ENCODE results near the gene KSR2. TPM values are rescaled to one million over a fixed set of nuclear protein-coding genes. Genes with fewer than 3 reads are reported as not detected.
A peak's percentile ranks its signal among the peaks of the same experiment; 100 is the strongest.
"Not testable (repeated sequence)": the region's sequence is repeated elsewhere in the genome, so short reads cannot be mapped to it uniquely, and the experiment has no call there.

Gene KSR2
- total RNA-seq, 1 experiment from 2014 or later: 0.30 TPM

- DNase-seq (ENCODE audit: low read depth): no peak
Observed at GRCh38 chr12:117640511-117640910, 328.3 kb downstream of the KSR2 start.

DNA sequence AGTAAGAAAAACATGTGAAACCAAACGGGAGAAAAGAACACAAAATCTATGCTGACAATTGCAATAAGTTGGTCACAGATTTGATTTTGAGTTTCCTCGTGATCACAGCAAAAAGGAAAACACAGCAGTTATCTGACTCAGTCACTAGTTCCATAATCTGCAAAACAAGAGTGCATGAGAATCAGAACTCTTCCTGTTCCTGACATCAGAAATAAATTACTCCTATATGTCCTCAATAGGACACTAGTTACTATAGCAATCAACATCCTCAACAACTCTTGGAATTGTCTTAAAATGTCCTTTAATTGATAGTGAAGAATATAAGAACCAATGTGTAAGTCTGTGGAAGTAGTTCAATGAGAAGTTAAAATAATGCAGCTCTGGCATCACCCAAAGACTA is 339.3 kb downstream of the KSR2 start:
- no peak for DNase-seq (ENCODE audit: low read depth)

- DNase-seq (ENCODE audit: low read depth): not testable (repeated sequence)
Observed at GRCh38 chr12:117628711-117629110, 340.1 kb downstream of the KSR2 start.

DNA sequence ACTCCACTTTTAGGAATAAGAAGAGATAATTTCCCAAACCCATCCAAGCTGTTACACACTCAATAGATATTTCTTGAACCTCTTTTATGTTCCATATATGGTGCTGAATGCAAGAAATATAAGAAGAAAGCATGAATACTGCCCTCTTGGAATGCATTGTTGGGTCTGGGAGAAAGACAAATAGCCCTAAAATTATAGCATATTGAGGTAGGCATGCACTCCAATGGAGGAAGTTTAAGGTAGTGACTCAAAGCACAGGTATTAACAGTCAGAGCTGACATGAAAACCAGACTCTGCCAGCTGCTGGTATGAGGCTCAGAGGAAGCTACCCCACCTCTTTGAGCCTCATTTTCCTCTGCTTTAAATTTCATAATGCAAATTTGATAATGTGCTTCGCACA is 346.0 kb downstream of the KSR2 start:
- peak; percentile 46 for DNase-seq (ENCODE audit: low read depth)

DNA sequence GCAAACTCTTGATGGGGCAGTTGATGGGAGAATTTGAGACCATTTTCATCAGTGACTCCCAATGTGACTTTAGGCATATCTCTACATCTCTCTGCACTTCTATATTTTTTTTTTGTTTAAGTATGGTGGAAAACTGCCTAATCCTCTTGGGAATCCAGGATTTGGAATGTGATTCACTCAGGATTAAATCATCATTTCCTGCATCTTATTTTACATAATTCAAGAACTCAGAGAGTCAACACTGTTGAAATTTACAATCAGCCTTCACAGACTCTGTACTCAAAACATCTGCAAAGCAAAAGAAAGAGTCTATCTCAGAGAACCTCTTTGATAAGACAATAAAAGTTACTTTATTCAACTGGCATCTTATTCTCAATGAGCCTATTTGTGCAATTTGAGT is 346.7 kb downstream of the KSR2 start:
- no peak for DNase-seq (ENCODE audit: low read depth)

GRCh38 chr12:117607778-117608177 is 361.0 kb downstream of the KSR2 start:
- DNase-seq (ENCODE audit: low read depth): no peak

- DNase-seq (ENCODE audit: low read depth): no peak
Observed at GRCh38 chr12:117606945-117607344, 361.8 kb downstream of the KSR2 start.

DNA sequence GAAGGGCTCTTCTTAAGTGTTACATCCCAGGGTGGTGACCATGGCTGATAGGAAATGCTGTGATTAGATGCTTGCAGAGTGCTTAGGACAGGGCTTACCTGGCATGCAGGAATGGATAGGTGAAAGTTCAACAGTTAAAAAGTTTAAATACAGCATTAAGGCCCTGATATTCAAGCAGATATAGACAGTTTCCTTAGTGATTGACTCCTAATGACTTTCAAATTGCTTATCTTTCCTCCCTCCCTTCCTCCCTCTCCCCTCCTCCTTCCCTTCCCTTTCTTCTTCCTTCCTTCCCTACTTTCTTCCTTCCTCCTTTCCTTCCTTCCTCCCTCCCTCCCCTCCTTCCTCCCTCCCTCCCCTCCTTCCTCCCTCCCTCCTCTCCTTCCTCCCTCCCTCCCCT is 362.8 kb downstream of the KSR2 start:
- DNase-seq (ENCODE audit: low read depth): no peak

DNA sequence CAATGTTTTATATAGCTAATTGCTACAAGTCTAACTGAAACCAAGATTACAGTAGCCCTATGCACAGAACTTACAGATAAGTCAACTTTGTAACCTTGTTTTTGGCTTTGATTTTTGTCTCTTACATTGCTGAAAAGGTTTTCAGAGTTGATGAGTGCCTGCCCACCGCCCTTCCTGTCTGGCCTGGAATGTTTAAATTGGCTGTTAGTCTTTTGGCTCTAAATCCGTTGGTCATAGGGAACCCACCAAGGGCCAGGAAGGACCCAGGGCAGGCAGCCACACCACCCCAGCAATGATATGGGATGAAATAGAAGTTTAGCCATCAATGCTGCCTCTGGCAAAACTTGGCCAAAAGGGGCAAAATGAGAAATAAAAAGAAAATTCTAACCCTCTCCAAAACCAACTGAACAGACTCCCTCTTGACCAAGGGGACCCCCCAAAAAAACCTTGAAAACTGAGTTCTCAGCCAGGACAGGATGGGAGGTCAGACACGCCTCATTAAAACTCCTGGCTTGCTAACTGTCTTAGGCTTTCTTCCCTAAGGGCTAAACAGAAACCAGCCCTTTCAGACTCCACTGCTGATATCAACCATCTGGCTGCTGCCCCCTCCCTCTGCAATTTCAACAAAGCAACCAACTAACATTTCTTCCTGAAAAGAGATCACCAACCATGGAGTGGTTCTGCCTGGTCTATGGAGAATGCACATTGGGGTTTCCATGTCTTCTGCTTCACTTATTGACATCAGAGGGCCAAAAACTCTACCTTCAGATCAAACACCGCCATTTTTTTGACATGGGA is 365.3 kb downstream of the KSR2 start:
- DNase-seq (ENCODE audit: low read depth): peak; percentile 36

DNA sequence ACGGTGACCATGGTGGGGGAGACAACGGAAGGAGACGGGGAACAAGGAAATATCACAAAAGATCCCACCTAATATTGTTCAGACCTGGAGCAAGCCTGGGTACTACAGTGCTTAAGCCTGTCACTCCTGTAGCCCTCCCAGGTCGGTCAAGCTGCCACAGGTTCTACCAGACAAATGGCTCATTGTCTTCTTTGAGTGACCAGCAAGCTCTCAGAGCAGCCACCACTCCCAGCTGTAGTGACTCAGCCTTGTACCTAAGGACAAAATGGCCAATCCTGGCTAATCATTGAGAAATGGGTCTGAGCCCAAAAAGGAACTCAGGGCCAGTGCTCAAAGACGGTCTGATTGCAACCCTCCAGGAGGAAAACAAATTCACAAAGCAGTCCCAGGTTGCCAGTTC is 368.9 kb downstream of the KSR2 start:
- peak; percentile 4 for DNase-seq (ENCODE audit: low read depth)

DNA sequence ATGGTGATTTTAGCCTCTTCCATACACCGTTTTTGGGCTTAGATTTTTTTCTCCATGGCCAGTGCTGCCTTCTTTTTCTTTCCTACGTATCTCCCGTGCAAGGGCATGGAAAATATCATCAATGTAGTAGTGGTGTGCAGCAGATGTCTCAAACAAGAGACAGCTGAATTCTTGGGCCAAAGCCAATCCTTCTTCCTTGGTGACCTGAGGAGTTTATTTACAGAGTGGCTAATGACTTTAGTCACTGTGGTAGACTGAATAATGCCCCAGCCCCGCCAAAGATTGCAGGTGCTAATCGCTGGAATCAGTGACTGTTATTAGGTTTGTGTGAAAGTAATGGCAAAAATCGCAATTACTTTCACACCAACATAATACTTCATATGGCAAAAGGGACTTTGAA is 371.8 kb downstream of the KSR2 start:
- DNase-seq (ENCODE audit: low read depth): peak; percentile 54

DNA sequence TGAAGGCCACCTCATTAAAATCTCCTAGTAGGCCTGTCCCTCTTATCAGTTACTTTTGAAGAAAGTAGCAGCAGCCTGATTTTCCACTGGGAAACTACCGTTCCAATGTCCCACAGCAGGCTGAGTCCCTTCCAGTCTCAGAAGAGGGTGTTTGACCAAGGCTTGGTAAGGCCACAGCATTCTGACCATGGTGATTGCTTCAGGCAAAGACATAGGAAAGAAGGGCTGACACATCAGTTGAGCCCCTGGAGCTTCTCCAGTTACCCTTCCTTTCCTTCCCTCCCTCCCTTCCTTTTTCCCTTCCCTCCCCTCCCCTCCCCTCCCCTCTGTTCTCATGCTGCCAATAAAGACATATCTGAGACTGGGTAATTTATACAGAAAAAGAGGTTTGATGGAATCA is 373.0 kb downstream of the KSR2 start:
- DNase-seq (ENCODE audit: low read depth): peak; percentile 51

GRCh38 chr12:117594481-117594880 is 374.3 kb downstream of the KSR2 start:
- no peak for DNase-seq (ENCODE audit: low read depth)

GRCh38 chr12:117593815-117594400 is 374.9 kb downstream of the KSR2 start:
- DNase-seq (ENCODE audit: low read depth): no peak

DNA sequence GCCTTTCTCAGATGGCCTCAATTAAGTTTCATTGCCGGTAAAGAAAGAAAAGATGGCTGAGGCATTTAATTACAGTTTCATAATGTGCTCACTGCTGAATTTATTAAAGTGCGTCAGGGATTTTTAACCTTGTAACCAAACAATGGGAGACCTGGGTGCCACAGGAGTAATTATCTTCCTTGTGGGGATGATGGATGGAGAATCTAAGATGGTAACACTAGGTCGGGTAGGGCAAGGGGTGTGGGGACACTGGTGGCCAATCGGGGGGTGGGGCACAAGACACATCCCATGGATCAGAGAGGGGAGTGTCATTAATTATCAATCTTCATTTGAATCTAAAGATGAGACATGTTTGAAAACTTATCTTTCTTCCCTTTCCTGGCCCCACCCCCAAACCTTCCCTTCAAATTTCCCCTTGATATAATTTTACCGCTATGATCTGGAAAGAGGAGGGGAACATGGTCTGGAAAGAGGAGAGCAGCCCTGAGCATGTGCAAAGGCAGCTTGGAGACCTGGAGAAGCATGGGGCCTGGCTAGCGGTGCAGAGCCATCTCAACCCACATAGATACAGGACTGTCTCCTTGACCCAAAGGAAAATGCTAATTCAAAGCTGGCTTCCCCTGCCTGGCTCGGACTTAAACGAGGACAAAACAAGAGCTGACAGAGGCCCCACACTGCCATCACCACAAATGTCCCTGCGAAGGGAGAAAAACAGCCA is 376.0 kb downstream of the KSR2 start:
- no peak for DNase-seq (ENCODE audit: low read depth)

- DNase-seq (ENCODE audit: low read depth): peak; percentile 16
Observed at GRCh38 chr12:117590999-117591398, 377.8 kb downstream of the KSR2 start.

GRCh38 chr12:117590386-117590785 is 378.4 kb downstream of the KSR2 start:
- no peak for DNase-seq (ENCODE audit: low read depth)

DNA sequence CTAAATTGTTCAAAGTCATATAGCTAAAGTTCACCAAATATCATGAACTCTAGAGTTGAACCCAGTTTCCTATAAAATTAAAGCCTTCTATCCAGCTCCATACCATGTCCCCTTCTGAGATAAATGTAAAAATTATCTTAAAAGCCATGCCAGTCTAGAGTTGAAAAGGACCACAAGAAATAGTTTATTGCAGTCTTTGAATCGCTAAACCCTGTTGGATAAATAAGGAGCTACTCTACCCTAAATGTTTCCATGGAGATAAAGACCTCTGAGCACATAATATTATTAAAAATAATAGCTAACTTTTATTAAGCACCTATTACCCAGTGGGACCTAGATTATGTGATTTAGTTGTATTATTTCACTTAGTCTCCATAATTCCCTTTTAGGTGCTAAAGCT is 379.8 kb downstream of the KSR2 start:
- DNase-seq (ENCODE audit: low read depth): no peak

DNA sequence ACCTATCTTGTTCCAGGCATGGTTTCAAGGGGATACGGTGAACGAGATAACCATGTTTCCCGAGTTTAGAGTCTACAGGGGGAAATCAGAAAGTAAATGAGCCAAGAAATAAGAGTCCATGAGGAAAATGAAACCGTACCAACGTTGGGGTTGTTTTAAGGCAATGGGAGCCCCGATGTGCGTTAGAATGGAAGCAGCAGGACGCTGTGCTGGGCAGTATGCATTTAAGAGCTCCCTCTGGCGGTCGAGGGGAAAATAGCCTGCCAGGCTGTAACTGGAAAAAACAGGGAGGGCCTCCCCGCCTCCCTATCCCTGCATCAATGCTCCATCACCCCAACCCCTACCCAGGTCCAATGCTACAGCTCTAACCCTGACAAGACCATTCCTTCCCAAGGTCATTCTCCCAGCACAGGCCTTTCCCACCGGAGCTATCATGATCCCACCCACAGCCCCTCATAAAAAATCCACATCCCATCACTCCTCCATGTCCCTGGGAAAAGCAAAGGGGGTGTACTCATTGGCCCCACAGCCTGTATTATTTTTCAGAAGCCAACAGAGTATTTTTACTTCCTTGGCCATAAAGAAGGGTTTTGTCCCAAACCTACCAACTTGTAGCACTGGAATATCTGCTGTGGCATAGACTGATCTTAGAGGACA is 381.0 kb downstream of the KSR2 start:
- peak; percentile 44 for DNase-seq (ENCODE audit: low read depth)

DNA sequence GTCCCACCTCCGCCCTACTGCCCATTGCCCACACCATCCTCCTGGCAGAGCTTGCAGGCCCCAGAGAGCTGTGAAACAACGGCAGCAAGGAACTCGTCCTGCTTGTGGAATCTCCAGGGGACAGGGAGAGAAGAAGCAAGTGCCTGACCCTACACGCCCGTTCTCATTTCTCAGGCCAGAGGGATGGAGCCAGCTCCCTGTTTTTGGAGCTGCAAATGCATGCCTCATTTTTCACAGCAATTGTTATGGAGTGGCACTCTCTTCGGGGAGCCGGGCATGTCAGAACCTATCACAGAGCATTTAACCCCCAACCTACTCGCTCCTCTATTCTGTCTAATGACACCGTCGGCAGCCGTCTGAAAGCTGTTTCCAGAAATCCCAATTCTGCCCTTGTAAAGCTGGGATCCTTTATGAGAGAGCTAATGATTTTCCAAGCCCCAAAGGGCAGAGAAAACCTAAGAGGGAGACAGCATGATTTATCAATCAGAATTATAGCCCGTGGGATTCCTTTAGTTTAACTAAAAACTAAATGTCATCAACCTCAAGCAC is 385.0 kb downstream of the KSR2 start:
- DNase-seq (ENCODE audit: low read depth): no peak

DNA sequence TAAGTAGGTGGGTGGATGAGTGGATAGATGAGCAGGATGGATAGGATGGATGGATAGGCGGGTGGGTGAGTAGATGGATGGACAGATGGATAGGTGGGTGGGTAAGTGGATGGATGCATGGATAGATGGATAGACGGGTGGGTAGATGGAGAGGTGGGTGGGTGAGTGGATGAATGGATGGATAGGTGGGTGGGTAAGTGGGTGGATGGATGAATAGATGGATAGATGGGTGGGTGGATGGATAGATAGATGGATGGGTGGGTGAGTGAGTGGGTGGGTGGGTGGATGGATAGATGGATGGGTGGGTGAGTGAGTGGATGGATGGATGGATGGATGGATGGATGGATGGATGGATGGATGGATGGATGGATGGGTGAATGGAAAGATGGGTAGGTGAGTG is 385.7 kb downstream of the KSR2 start:
- no peak for DNase-seq (ENCODE audit: low read depth)

DNA sequence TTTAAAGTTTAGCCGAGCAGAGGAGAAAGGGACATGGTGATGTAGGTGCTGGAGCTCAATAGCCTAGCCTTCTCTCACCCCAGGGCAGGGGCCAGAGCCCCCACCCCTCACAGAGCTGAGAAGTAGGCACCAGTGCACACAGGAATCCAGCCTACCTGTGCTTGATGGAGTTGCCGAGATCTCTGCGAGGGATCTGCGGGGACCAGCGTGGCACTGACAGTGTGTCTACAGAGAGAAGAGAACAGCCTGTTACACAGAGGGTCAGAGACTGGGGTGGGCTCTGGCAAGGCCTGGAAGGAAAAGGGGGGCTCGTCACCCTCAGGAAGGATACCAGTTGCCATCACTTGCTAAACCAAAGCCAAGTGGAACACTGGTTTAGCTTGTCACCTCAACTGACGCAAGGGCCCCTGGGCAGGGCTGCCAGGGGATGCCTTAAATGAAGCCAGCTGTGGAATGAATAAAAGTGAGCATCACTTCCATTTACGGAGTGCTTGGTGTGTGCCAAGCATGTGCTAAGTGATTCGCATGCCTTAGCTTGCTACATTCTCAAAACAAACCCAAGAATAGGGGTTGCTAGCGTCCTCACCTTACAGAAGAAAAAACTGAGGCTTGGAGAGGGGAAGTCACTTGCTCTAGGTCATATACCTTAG is 386.5 kb downstream of the KSR2 start:
- no peak for DNase-seq (ENCODE audit: low read depth)

All from M059J (cell line).